GM21390 (cell line): ENCODE measurements around the gene SCARF2.
"Not testable (repeated sequence)": the region's sequence is repeated elsewhere in the genome, so short reads cannot be mapped to it uniquely, and the experiment has no call there.

Source experiments
- ATAC-seq: cut with Tn5 transposase; IDR thresholded peaks from one replicate; pipeline ENCODE4 v1.9.1; 2021; ENCODE audit not compliant: unreplicated experiment

SCARF2 gene, protein sequence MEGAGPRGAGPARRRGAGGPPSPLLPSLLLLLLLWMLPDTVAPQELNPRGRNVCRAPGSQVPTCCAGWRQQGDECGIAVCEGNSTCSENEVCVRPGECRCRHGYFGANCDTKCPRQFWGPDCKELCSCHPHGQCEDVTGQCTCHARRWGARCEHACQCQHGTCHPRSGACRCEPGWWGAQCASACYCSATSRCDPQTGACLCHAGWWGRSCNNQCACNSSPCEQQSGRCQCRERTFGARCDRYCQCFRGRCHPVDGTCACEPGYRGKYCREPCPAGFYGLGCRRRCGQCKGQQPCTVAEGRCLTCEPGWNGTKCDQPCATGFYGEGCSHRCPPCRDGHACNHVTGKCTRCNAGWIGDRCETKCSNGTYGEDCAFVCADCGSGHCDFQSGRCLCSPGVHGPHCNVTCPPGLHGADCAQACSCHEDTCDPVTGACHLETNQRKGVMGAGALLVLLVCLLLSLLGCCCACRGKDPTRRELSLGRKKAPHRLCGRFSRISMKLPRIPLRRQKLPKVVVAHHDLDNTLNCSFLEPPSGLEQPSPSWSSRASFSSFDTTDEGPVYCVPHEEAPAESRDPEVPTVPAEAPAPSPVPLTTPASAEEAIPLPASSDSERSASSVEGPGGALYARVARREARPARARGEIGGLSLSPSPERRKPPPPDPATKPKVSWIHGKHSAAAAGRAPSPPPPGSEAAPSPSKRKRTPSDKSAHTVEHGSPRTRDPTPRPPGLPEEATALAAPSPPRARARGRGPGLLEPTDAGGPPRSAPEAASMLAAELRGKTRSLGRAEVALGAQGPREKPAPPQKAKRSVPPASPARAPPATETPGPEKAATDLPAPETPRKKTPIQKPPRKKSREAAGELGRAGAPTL

DNA sequence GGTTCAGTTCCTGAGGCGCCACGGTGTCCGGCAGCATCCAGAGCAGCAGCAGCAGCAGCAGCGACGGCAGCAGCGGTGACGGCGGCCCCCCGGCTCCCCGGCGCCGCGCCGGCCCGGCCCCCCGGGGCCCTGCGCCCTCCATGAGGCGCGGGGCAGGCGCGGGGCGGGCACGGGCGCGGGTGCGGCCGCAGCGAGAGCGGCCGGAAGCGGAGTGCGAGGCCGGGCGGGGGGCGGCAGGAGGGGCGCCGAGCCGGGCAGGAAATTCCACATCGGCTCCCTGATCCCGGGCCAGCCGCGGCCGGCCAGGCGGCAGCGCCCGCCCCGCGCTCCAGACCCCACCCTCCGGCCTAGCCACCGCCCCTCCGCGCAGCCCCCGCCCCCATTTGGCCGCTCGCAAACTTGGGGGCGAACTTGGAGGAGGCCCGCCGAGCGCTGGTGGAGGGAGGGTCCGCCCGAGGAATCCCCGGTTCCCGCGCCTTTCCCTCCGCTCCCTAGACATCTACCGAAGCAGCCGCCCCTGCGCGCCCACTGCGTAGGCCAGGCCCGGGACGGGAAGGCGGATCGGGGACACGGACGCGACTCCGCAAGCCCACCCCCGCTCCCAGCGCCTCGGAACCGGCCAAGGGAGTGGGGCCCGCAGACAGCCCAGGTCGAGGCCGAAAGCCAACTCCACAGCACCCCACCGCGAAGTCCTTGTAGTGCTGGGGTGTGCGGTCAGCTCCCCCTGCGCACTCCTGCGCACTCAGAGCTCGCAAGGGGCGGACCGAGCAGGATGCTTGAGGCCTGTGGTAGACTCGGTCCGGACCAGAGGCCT, at the start of gene SCARF2:
SCARF2 (minus strand) TSS at position 213 of the 814 bp plus-strand sequence; CDS start at position 142, 71 bp downstream.
- no peak for ATAC-seq

DNA sequence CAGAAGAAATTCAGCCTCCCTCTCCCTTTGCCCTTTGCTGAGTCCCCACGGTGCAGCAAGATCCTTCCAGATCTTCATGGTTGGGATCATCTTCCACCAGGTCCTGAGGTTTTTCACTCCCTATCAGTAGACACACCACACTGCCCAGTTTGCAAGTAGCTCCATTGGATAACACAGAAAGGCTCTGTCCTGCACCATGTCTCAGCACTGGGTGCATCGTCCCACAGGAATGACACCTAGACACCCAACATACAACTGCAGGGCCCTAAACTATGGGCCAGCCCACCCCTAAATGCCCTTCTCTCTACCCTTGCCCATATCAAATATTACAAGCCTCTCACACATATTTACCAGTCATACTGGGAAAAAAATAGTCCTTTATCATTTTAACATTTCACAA, 48.6 kb upstream of the SCARF2 start:
- ATAC-seq, result no peak

DNA sequence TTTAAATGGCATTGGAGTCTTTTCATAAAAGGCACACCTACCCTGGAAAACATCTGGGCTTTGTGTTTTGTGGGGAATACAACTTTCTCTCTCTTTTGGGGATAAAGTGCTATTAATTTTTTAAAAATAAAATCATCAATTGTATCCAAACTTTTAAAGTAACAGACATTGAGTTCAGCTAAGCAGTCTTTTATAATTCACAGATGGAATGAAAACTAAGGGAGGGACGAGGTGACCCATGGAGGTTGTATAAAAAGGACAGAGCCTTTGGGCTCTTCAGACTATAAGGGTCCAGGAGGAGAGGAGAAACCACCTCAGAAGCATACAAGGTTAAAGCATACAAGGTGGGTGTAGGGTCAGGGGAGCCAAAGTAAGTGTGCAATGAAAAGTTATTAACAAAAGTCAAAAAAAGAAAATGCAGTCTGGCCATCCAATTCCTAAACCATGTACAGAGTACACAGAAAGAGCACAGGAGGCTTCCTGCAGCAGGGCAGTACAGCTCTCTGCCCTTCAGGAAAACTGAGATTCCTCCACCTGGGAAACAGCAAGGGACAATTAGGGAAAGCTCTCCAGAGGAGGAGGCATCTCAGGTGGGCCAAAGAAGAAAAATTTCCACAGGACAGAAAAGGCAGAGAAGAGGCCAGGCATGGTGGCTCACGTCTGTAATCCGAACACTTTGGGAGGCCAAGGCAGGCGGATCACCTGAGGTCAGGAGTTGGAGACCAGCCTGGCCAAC, 47.5 kb upstream of the SCARF2 start:
- ATAC-seq, result no peak

DNA sequence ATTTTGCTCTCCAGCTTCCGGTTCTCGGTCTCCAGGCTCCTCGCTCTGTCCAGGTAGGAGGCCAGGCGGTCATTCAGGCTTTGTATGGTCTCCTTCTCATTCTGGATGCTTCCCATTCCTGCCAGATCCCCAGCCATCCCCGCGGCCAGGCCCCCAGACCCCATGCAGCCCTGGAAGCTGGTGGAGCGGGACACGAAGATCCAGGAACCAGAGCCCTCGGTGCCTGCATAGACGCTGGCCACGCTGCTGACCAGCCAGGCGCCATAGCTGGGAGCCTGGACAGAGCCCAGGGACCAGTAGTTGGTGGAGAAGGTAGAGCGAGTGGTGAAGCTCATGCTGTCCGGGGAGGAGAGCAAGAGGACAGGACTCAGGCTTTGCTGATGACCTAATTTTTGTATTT, 46.1 kb upstream of the SCARF2 start:
- no peak for ATAC-seq

DNA sequence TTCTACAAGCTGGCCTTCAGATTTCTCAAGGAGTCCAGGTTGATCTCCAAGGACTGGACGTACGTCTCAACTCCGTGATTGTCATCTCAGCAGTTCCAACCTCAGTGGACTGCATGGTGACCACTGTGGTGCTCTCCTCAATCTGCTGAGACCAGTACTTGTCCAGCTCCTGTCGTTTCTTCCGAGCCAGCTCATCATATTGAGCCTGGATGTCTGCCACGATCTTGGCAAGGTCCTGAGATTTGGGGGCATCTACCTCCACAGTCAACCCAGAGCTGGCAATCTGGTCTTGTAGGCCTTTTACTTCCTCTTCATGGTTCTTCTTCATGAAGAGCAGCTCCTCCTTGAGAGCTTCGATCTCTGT, 45.5 kb upstream of the SCARF2 start:
- ATAC-seq, result not testable (repeated sequence)

DNA sequence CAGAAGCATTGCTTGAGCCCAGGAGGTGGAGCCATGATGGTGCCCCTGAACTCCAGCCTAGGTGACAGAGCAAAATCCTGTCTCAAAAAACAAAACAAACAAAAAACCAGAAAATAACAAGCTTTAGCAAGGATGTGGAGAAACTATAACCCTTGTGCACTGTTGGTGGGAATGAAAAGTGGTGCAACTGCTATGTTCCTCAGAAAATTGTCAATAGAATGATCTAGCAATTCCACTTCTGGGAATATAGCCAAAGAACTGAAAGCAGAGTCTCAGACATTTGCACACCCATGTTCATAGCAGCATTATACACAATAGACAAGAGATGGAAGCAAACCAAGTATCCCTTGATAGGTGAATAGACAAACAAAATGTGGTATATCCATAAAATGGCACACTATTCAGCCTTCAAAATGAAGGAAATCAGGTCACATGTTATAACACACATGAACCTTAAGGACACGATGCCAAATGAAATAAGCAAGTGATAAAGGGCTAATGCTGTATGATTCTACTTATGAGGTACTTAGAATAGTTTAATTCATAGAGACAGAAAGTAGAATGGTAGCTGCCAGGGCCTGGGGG, 42.1 kb upstream of the SCARF2 start:
- no peak for ATAC-seq

DNA sequence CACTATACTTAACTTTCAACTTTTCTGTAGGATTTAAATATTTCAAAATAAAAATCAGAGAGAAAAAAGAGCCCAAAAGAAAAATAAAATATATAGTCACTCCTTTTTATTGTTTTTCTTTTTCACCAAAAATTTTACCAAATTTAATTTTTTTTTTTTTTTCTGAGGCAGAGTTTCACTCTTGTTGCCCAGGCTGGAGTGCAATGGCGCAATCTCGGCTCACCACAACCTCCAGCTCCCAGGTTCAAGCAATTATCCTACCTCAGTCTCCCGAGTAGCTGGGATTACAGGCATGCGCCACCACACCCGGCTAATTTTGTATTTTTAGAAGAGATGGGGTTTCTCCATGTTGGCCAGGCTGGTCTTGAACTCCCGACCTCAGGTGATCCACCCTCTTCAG, 40.4 kb upstream of the SCARF2 start:
- not testable (repeated sequence) for ATAC-seq

DNA sequence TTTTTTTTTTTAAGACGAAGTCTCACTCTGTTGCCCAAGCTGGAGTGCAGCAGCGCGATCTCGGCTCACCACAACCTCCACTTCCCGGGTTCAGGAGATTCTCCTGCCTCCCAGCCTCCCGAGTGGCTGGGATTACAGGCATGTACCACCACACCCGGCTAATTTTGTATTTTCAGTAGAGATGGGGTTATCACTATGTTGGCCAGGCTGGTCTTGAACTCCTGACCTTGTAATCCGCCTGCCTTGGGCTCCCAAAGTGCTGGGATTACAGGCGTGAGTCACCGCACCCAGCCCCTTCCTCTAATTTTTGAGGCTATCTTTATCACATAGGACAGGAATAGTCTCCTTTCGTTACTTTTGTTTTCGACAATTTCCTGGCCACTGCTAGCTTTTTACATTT, 37.9 kb upstream of the SCARF2 start:
- not testable (repeated sequence) for ATAC-seq

DNA sequence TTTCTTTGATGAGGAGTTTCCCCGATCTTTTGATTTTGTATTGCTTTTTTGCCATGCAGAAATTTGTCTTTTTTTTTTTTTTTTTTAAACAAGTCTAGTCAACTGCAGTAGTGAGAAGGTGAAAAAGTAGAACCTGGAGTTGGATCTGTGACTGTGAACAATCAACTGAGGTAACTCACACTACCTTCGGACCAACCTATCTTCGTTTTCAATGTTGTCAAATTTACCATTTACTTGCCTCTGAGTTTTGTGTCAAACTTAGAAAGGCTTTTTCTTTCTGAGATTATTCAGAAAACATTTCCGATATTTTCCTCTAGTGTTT, 37.5 kb upstream of the SCARF2 start:
- ATAC-seq, result no peak

DNA sequence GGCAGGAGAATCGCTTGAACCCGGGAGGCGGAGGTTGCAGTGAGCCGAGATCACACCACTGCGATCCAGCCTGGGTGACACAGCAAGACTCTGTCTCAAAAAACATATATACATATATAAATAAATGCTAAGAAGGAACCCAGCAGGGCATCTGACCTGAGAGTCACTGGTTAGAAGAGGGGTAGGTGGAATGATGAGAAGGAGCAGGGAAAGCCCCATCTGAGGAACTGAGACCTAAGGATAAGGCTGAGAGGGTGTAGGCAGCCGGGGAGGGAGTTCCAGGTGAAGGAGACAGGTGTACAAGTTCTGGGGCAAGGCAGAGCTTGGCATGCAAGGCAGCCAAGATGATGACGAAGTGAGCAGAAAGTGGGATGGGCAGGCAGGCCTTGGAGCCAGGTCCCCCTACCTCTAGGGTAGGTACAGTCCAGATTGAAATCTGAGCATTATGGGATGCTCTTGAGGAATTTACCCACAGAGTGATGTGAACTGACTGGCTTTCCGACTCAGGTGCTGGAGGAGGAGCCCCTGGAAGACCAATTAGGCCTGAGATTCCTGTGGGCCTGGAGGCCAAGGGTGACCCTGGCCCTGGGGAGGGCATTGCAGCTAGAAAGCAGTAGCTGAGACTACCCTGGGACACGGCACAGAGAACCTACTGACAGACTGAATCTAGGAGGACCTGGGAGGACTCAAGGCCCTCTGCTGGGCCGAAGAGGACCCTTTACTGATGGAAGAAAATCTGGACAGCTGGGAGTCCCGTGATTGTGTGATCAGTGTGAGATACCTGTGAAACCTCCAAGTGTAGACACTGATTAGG, 35.2 kb upstream of the SCARF2 start:
- no peak for ATAC-seq

DNA sequence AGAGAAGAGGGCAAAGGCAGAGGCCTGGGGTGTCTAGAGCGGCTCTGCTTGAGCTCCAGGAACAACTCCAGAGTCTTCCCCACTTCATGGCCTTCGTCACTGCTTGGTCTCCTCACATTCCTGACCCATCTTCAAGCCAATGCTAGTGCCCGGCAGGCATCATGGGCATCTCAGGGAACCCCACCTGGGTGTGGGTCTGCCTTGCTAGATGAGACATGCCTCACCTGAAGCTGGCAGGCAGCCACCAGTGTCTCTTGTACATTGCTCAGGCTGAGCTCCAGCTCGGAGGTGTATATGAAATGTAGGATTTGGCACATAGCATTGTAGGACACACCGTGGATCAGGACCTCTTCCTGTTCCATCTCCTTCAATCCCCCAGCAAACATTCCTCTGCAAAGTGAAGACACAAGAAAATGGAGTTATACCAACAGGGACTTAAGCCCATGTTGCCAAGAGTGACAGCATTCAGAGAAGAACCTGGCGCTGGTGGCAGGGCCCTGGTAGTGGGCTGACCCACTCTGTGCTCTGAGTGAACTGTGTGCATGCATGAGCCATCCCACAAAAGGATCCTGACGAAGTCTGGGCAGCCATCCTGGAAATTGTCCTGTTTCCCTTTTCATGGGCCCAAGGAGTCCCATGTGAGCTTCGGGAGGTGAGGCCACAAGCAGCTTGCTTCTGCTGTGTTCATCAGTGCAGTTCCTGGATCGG, 33.7 kb upstream of the SCARF2 start:
- ATAC-seq, result no peak

DNA sequence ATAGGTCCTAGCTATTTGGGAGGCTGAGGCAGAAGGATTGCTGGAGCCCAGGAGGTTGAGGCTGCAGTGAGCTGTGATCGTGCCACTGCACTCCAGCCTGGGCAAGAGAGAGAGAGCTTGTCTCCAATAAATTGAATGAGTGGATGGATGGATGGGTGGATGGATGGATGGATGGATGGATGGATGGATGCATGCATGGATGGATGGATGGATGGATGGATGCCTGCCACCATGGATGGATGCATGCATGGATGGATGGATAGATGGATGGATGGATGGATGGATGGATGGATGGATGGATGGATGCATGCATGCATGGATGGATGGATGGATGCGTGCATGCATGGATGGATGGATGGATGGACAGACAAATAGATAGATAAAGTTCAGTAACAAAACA, 32.9 kb upstream of the SCARF2 start:
- not testable (repeated sequence) for ATAC-seq

DNA sequence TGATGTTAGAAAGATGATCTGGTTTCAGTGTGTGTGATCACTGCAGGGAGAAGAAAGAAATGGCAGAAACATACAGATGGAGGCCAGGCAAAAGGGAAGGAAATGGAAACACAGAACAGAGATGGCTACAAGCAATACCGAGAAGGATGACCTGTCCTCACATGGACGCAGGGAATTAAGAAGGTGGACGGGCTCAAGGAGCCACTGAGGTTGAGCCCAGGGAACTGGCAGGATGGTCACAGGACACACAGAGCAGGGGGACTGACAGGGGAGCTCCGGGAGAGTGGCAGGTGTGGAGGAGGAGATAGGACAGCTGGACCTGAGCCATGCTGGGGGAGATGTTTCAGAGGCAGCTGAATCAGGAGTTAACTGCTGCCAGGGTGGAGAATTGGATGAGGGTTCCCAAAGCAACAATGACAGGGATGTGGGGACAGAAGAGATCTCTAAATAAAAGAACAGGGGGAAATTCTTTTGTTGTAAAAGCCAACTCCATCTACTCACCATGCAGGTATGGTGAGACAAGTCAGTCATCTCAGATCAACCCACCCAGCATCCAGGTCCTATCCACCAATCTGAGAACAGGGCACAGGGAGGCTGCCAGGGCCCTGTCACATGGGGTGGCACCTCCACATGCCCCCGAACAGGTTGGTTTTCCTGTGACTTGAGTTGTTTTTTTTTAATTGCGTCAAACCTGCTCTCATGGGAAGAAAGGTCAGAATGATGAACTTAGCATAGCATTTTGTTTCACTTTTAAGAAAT, 31.7 kb upstream of the SCARF2 start:
- ATAC-seq, result no peak

DNA sequence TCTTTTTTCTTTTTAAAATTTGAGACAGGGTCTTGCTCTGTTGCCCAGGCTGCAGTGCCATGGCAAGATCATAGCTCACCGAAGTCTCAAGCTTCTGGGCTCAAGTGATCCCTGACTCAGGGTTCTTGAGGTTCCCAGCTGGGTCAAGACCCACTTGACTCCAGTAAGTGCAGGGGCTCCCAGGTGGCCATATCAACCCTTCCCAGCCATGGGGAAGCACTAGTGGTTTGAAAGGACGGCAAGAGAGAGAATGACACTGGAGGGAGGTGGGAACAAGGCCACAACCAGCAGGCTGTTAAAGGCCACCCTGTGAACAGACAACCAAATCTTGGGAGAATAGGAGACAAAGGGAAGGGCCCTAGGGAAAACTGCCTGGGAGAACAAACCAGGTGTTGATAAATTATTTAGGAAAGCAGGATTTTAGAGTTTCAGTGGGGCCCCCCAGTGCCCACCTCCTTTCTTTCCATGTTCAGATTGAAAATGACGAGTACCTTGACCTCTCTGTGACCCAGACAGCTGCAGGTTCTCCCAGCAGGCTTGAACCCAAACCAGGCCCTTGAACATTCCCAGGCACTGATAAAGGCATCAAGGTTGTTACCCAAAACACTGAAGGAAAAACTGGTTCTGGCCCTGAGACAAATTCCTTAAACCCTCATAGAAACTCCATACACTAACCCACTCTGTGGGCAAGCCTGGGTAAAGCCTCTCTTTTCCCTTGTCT, 29.2 kb upstream of the SCARF2 start:
- ATAC-seq, result no peak

DNA sequence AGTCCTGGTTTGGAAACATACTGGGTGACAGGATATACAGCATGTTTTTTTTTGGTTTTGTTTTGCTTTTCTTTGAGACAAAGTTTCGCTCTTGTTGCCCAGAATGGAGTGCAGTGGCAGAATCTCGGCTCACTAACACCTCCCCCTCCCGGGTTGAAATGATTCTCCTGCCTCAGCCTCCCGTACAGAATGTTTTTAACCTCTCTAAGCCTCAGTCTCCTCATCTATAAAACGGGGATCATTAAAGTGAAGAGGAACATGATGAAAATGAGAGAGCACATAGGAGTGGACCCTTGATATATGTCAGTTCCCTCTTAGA, 28.1 kb upstream of the SCARF2 start:
- ATAC-seq, result no peak

DNA sequence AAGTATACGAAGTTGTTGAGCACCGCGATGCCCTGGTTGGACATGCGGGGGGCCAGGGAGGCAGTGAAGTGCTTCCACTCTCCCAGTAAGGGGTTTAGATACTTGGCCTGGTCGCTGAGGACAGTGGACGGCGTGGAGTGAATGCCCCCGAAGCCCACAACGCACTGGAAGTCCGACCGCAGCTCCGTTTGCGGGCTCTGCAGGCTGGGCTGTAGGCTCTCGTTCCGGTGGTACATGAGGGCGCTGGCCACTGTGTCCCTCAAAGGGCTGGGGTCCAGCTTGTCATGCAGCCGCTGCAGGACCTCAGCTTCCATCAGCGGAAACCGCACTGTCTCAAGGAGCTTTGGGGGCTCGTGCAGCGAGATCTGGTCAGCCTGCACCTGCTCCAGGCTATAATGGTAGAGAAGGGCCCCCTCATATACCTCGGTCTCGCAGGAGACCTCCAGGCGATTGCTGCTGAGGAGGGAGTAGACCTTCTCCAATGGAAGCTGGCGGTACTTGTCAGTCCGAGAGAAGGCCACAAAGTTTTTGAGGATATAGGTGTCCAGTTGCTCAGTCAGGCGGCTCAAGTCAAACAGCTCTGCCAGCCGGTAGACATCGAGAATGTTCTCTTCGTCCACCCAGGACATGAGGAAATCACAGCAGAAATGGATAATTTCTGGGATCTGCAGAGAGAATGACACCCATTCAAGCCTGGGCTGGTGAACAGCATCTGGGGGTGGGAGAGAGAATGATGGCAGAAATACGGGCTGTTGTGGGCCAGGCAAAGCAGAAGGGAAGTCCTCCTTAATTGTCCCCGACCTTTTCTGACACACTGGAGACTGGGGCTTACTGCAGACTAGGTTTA, 27.5 kb upstream of the SCARF2 start:
- no peak for ATAC-seq

DNA sequence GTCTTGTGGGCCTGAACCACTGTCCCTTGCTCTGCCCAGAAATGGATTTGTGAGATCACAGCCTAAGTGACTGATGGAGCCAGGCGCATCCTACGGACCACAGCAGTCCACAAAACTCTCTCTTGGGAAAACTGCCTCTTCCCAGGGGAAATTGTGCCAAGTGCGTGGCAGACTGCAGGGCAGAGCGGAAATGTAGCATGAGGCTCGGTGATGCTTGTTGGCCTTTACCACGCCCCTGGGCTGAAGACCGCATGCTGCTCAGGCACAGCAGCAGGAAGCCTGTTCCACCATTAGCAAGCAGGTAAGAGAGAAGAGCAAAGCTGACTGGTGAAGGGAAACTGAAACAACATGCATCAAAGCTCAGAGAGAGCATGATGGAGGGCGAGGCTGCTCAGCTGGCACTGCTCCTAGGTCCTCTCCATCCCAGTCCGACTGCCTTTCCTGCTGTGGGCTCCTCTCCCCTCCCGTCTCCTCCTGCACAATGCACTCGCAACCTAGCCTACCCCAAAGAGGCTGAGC, 26.5 kb upstream of the SCARF2 start:
- no peak for ATAC-seq
